SU-DHL-6 (cell line): ENCODE data around the gene MINDY1.

Source experiments
- H2AFZ ChIP-seq: fragments of 200-600 bp; sonication (generic); 2 replicates; pipeline ENCODE4 v1.6.1; 2014; ENCODE audit warnings: low read depth, mild to moderate bottlenecking, moderate library complexity, mixed read lengths, antibody characterized with exemption, low read length; ENCODE audit not compliant: severe bottlenecking
- H3F3A ChIP-seq: fragments of 200-600 bp; shearing (Covaris generic); 2 replicates; pipeline ENCODE4 v1.6.0; 2016; ENCODE audit warnings: antibody characterized with exemption, mild to moderate bottlenecking; ENCODE audit not compliant: insufficient read depth
- H3K27ac ChIP-seq: fragments of 200-600 bp; sonication (generic); 2 replicates; pipeline ENCODE4 v1.5.1; 2016; ENCODE audit warnings: low read depth, mild to moderate bottlenecking, low read length, moderate library complexity, mixed read lengths
- H3K27me3 ChIP-seq: fragments of 200-600 bp; sonication (generic), shearing (Covaris generic); 2 replicates; pipeline ENCODE4 v1.6.0; 2014; ENCODE audit warnings: mild to moderate bottlenecking, low read length
- H3K36me3 ChIP-seq: fragments of 200-600 bp; sonication (generic); 2 replicates; pipeline ENCODE4 v1.6.1; 2014; ENCODE audit warnings: mild to moderate bottlenecking, low read length, mixed read lengths
- H3K4me2 ChIP-seq: fragments of 300-600, 200-600 bp; shearing (Covaris generic), sonication (generic); 2 replicates; pipeline ENCODE4 v1.6.0; 2014; ENCODE audit warnings: low read length, low read depth, mild to moderate bottlenecking; ENCODE audit not compliant: poor library complexity, severe bottlenecking
- H3K4me3 ChIP-seq: fragments of 200-600 bp; sonication (generic); 2 replicates; pipeline ENCODE4 v1.5.1; 2014; ENCODE audit warnings: antibody characterized with exemption, low read length, mild to moderate bottlenecking, mixed read lengths; ENCODE audit not compliant: insufficient read depth, poor library complexity, severe bottlenecking
- H3K79me2 ChIP-seq: fragments of 200-600 bp; sonication (generic); 2 replicates; pipeline ENCODE4 v1.6.1; 2014; ENCODE audit warnings: mild to moderate bottlenecking, low read length, moderate library complexity; ENCODE audit not compliant: insufficient read depth
- H3K9ac ChIP-seq: fragments of 200-600 bp; sonication (generic); 2 replicates; pipeline ENCODE4 v1.7.0; 2014; ENCODE audit warnings: mild to moderate bottlenecking, low read length
- H3K9me2 ChIP-seq: fragments of 200-600 bp; sonication (generic); replicated peaks from 2 replicates; pipeline ENCODE4 v1.6.1; 2014; ENCODE audit warnings: low read length; ENCODE audit not compliant: insufficient read depth
- H3K9me3 ChIP-seq: fragments of 200-600 bp; sonication (generic); 2 replicates; pipeline ENCODE4 v1.6.1; 2014; ENCODE audit warnings: low read length, mixed read lengths; ENCODE audit not compliant: insufficient read depth
- H4K20me1 ChIP-seq: fragments of 200-600 bp; sonication (generic); 2 replicates; pipeline ENCODE4 v1.6.1; 2014; ENCODE audit warnings: low read depth, mild to moderate bottlenecking, antibody characterized with exemption, low read length, moderate library complexity, mixed read lengths
- EZH2phosphoT487 ChIP-seq: fragments of 200-600 bp; sonication (generic), shearing (Covaris generic); conservative IDR thresholded peaks from 2 replicates; pipeline ENCODE4 v1.6.1; 2018; ENCODE audit warnings: mild to moderate bottlenecking, antibody characterized with exemption, low read length, moderate library complexity, mixed read lengths
- TF ChIP-seq, protein P1 (sequence below): fragments of 200-600 bp; sonication (generic); IDR thresholded peaks from one replicate; pipeline ENCODE4 v1.5.1; 2017; ENCODE audit warnings: antibody characterized with exemption, mild to moderate bottlenecking, low read length, moderate library complexity; ENCODE audit not compliant: insufficient read depth, poor library complexity, severe bottlenecking

MINDY1 gene

DNA sequence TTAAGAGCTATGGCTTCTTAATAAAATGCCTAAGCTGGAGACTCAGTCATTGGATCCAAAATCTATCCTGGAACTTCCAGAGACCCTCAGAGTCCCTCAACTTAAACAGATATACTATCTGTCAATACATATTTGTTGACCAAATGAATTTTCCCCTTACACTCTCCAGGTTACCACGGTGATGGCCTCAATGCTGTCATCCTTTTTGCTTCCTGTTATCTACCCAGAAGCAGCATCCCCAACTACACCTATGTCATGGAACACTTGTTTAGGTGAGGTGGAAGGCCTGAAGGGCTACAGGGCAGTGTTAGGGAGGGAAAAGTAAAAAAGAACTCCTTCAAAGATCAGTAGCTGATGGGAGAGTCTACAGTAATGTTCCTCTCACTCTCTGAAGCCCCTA is 36.5 kb upstream of the MINDY1 start:
- Histone ChIP-seq H2AFZ (no peak overlapping the region), H4K20me1 (no peaks in the 10 kb centered on the region), H3K36me3 (no peaks in the 10 kb centered on the region), H3K4me3 (no peak overlapping the region), H3F3A (no peaks in the 10 kb centered on the region), H3K9me2 (no peaks in the 10 kb centered on the region), H3K4me2 (no peak overlapping the region), H3K27me3 (no peaks in the 10 kb centered on the region), H3K9me3 (no peaks in the 10 kb centered on the region), H3K9ac (no peak overlapping the region), H3K27ac (no peak overlapping the region), H3K79me2 (no peaks in the 10 kb centered on the region)
- TF ChIP-seq, protein P1, sequence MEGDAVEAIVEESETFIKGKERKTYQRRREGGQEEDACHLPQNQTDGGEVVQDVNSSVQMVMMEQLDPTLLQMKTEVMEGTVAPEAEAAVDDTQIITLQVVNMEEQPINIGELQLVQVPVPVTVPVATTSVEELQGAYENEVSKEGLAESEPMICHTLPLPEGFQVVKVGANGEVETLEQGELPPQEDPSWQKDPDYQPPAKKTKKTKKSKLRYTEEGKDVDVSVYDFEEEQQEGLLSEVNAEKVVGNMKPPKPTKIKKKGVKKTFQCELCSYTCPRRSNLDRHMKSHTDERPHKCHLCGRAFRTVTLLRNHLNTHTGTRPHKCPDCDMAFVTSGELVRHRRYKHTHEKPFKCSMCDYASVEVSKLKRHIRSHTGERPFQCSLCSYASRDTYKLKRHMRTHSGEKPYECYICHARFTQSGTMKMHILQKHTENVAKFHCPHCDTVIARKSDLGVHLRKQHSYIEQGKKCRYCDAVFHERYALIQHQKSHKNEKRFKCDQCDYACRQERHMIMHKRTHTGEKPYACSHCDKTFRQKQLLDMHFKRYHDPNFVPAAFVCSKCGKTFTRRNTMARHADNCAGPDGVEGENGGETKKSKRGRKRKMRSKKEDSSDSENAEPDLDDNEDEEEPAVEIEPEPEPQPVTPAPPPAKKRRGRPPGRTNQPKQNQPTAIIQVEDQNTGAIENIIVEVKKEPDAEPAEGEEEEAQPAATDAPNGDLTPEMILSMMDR = no peak
- TF ChIP-seq EZH2phosphoT487 = no peak

DNA sequence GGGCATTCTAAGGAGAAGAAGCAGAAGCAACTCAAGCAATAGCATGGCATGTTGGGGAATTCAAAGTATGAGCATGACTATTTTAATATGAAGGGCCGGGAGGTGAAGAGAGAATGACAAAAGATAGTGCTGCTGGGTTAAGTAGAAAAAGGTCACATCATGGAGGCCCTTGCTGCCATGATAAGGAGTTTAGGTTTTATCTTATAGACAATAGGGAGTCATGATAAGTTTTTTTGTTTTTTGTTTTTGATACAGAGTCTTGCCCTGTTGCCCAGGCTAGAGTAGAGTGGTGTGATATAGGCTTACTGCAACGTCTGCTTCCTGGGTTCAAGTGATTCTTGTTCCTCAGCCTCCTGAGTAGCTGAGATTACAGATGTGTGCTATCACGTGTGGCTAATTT is 32.8 kb upstream of the MINDY1 start:
- Histone ChIP-seq H3K79me2 (no peaks in the 10 kb centered on the region), H3K36me3 (no peaks in the 10 kb centered on the region), H3K9me2 (no peaks in the 10 kb centered on the region), H3K27ac (no peak overlapping the region), H3K4me3 (no peak overlapping the region), H3K4me2 (no peak overlapping the region), H2AFZ (no peak overlapping the region), H3K9ac (no peak overlapping the region), H3K9me3 (no peaks in the 10 kb centered on the region), H3K27me3 (no peaks in the 10 kb centered on the region), H3F3A (no peaks in the 10 kb centered on the region), H4K20me1 (no peaks in the 10 kb centered on the region)
- no peak for TF ChIP-seq EZH2phosphoT487
- TF ChIP-seq, protein P1 = no peak

DNA sequence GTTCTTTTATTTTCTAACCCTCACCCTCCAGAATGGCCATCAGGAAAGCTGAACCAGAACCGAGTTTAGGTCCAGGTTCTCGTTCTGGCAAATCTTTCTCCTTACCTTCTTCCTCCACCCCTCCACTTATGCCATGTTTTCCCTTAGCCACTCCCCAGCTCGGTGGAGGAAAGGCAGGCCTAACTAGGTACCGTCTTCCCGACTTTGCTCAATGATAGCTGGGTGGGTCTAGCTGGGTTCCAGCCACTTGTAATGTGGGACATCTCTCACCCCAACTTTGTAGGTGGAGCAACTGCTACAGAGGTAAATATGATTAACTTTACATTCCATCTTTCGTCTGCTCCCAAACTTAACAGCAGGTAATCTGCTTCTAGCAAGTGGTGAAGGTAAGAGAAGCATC is 30.3 kb upstream of the MINDY1 start:
- no peaks in the 10 kb centered on the region for H3F3A ChIP-seq
- no peak overlapping the region for H3K9ac ChIP-seq
- no peak overlapping the region for H2AFZ ChIP-seq
- no peaks in the 10 kb centered on the region for H3K79me2 ChIP-seq
- H3K4me2 ChIP-seq = no peak overlapping the region
- H4K20me1 ChIP-seq = no peaks in the 10 kb centered on the region
- H3K27ac ChIP-seq = no peak overlapping the region
- no peak overlapping the region for H3K4me3 ChIP-seq
- no peaks in the 10 kb centered on the region for H3K36me3 ChIP-seq
- H3K27me3 ChIP-seq = no peaks in the 10 kb centered on the region
- no peak for TF ChIP-seq EZH2phosphoT487
- TF ChIP-seq, protein P1 = no peak
- H3K9me2 ChIP-seq = no peaks in the 10 kb centered on the region
- H3K9me3 ChIP-seq = no peaks in the 10 kb centered on the region

DNA sequence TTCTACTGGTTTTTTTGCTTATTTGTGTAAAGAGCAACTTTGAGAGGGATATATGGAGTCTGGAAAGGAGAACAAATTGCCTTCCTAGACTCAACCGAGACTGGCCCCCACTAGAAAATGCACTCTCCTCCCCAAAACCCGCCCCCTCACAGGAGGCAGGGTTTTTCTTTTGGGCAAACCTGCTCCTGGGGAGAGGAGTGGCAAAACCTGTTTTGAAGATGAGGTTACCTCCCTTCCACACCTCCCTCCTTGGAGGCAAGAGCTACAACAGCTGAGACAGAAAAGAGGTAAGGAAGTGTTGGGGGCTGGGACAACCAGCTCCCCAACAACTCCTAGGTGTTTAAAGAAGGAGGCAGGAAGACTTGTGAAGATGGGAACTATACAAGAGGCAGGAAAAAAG is 29.7 kb upstream of the MINDY1 start, which contains the start of gene BNIPL:
BNIPL (plus strand) TSS at position 231 of the 400 bp plus-strand sequence; CDS start at position 371, 140 bp downstream.
- no peaks in the 10 kb centered on the region for H3K36me3 ChIP-seq
- H2AFZ ChIP-seq = no peak within 1 kb of the TSS
- no peak for TF ChIP-seq EZH2phosphoT487
- TF ChIP-seq, protein P1 = no peak
- no peak within 1 kb of the TSS for H3K4me3 ChIP-seq
- H3K9ac ChIP-seq = no peak within 1 kb of the TSS
- H3K4me2 ChIP-seq = no peak within 1 kb of the TSS
- H3K9me2 ChIP-seq = no peaks in the 10 kb centered on the region
- H3K79me2 ChIP-seq = no peaks in the 10 kb centered on the region
- H3K27me3 ChIP-seq = no peaks in the 10 kb centered on the region
- no peaks in the 10 kb centered on the region for H4K20me1 ChIP-seq
- no peaks in the 10 kb centered on the region for H3K9me3 ChIP-seq
- H3F3A ChIP-seq = no peaks in the 10 kb centered on the region
- H3K27ac ChIP-seq = no peak within 1 kb of the TSS
